Activated CD4-positive, CD25-positive, alpha-beta regulatory T cell treated with anti-CD3 and anti-CD28 coated beads, Interleukin-2, amount 50 U/mL, for 16 hours (primary cell): ENCODE data around the gene NR2F2.

Experiments
- DNase-seq: peaks from one replicate; pipeline ENCODE4 v3.0.0-alpha.2; 2020; ENCODE audit warnings: low read depth, low spot score

The NR2F2 gene

GRCh38 chr15:96316953-96317629 lies 13.4 kb upstream of the NR2F2 start:
- DNase-seq, result no peak

- DNase-seq, result no peak
Measured at GRCh38 chr15:96320107-96320506, 10.4 kb upstream of the NR2F2 start.

- no peak for DNase-seq
Measured at GRCh38 chr15:96320703-96321638, 9.5 kb upstream of the NR2F2 start.

GRCh38 chr15:96321639-96322535 lies 8.6 kb upstream of the NR2F2 start:
- no peak for DNase-seq

GRCh38 chr15:96322536-96323318 lies 7.8 kb upstream of the NR2F2 start:
- no peak for DNase-seq

GRCh38 chr15:96323319-96324145 lies 7.0 kb upstream of the NR2F2 start:
- DNase-seq, result no peak

- no peak for DNase-seq
Measured at GRCh38 chr15:96324192-96324895, 6.2 kb upstream of the NR2F2 start.

- no peak for DNase-seq
Measured at GRCh38 chr15:96324940-96325540, 5.5 kb upstream of the NR2F2 start.

- DNase-seq, result no peak
Measured at GRCh38 chr15:96325541-96326327, 4.8 kb upstream of the NR2F2 start.

GRCh38 chr15:96326328-96327154 lies 4.0 kb upstream of the NR2F2 start:
- DNase-seq, result no peak

GRCh38 chr15:96327155-96327741 lies 3.3 kb upstream of the NR2F2 start:
- no peak for DNase-seq

GRCh38 chr15:96328181-96328876 lies 2.2 kb upstream of the NR2F2 start:
- no peak for DNase-seq

GRCh38 chr15:96328877-96329195 lies 1.7 kb upstream of the NR2F2 start:
- no peak for DNase-seq

GRCh38 chr15:96329403-96329981 lies 1.0 kb upstream of the NR2F2 start:
- no peak for DNase-seq

GRCh38 chr15:96330064-96330449 lies 443 bp upstream of the NR2F2 start:
- no peak for DNase-seq
